GM12892 (cell line): ENCODE data around the gene SPRN.
A peak's percentile ranks its signal among the peaks of the same experiment; 100 is the strongest.

ENCODE experiments used
- POLR2A ChIP-seq: IDR thresholded peaks from 2 replicates; pipeline ENCODE4 v1.6.1; 2011; ENCODE audit warnings: low read depth, low read length, control low read depth
- TAF1 ChIP-seq: IDR thresholded peaks from 2 replicates; pipeline ENCODE4 v1.6.1; 2011; ENCODE audit warnings: low read depth, mild to moderate bottlenecking, control low read depth, low read length, borderline replicate concordance

DNA sequence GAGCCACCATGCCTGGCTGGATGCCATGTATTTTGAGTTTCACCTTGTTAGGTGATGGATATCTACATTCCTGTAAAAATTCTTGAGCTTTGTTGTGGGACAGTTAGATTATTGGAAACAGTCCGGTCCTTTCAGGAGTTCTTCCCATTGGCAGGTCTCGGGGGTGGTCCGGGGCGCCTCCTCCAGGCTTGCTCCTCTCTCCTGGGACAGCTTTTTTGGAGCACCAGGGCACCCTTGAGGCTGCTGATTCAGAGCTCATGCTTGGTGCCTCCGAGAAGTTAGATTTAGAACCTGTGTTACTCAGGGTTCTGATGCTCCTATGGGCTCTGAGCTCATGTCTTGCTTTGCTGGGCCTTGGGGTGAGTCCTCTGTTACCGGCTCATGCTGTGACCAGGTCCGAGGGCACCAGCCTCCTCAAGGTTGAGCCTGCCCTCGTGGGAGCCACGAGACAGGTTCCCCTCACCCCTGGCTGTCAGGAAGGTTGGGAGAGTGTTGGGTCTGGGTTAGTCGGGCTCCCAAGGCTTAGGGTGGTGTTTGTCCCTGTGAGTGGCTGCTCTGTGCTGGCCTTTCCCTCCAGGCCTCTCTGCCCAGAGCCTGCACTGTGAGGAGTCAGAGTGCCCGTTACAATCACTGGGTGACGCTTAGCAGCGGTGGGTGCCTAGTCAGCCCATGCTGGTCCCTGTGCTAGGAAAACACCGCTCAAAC is 6.0 kb downstream of the SPRN start:
- TF ChIP-seq POLR2A (0 out of 2 replicates have a peak, but pooled peaks have one; percentile 36), TAF1 (no peak)
